Sciatic nerve (tissue), 2 donors: ENCODE data around the gene HMGB1. TPM values are rescaled to one million over a fixed set of nuclear protein-coding genes. Genes with fewer than 3 reads are reported as not detected.

Experiments used
- ATAC-seq: fragments of 200-7000 bp; cut with Tn5 transposase; one replicate; pipeline ENCODE4 v1.9.1; 2020; ENCODE audit warnings: mild to moderate bottlenecking, moderate library complexity
- DNase-seq: peaks from one replicate; pipeline ENCODE4 v3.0.0-alpha.2; 2020; ENCODE audit warnings: low spot score
- intact Hi-C: fragments of 100-400 bp; cut with DNase I; formaldehyde crosslinking; loops from one replicate; pipeline ENCODE4 v1.14.2; 2022
- total RNA-seq: library from RNA; stranded (reverse); fragmentation: NEBNext Ultra II Directional; extraction: Animal tissue kit (Norgen Biotek cat#: 25700); gene quantifications from one replicate; pipeline ENCODE4 v1.2.1, GENCODE V29; 2021
- donor health status: DM: no; HTN: no; CAD: no.
- donor health status: DM: no; HTN: no; CAD: no.

Gene HMGB1
- total RNA-seq, 1 donor from 2014 or later, result 304 TPM

DNA sequence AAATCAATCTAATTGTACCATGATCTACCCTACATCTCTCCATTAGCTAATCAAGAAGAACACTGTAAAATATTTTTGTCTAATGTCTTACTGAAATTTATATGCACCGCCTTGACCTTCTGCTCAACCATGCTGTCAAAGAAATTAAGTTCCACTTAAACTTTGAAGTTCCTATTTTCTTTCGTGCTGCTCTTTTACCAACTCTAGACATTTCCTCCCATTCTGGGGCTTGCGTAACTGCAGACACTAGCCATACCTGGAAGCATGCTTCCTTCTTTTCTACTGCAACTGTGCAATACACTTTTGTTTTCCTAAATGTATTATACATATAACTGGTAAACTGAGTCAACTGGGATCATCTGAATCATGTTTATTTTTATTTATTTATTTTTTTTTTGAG is 51.9 kb downstream of the HMGB1 start:
- intact Hi-C loops, result no loop called here
- ATAC-seq (no peak), DNase-seq (no peak)

DNA sequence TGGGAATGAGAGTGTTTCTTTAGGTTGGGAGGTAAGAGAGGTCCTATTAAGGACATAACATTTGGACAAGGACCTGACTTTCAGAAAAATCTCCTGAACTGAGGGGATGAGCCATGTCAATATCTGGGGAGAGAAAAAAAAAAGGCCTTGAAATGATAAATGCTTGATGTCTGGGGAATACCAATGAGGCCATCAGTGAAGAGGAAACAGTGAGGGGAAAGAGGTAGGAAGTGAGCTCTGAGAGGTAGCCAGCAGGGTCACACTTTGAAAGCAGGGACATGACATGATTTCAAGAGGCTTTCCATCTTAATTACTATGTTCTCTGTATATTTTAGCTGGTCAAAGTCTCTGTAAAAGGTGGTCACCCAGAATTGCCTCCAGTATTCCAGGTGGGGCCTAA is 53.4 kb downstream of the HMGB1 start:
- intact Hi-C loops, result no loop called here
- no peak for ATAC-seq

DNA sequence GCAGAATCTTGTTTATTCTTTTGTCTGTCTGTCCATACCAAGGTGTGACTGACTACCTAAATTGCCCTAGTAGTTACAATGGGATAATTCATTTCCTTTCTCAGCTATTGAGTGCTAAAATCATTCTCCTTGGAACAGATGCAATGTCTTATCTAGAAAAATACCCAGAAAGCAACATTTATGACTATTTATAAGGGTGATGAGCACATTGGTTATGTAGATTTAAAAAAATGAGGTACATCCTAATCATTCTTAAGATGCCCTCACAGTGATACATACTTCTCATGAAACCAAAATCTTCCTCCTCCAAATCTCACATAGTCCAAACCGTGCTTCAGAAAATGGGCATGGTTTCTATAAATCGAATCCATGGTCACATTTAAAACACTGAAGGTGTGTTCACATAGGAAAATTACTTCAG is 55.0 kb downstream of the HMGB1 start:
- ATAC-seq, result no peak
- DNase-seq, result no peak
- intact Hi-C loops, result no loop called here

More for the DNA sequence above, 53.4 kb downstream of the HMGB1 start:
- DNase-seq, result no peak

DNA sequence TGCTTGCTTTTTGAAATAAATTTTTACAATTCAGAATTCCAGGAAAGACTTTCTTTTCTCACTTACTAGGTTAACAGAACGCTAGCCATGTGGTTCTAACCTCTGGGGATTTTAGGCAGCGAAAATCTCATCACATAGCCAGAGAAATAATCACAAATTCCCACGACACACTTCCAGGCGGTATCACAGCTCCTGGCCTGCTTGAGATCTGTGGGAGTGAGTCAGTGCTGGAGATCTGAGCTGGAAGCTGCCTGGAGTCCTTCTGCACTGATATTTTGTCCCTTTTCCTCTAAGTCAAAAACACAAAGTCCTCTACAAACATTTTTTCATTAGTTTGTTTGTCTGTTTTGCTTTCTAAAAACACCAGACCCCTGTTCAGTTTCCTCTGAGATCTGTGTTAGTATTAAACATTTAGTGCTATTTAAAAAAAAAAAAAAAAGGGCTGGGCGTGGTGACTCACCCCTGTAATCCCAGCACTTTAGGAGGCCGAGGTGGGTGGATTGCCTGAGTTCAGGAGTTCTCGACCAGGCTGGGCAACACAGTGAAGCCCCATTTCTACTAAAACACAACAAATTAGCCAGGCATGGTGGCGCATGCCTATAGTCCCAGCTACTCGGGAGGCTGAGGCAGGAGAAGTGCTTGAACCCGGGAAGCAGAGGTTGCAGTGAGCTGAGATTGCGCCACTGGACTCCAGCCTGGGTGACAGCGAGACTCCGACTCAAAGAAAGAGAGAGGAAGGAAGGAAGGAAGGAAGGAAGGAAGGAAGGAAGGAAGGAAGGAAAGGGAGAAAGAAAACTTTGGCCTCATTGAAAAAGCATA is 55.6 kb downstream of the HMGB1 start:
- intact Hi-C loops, result no loop called here
- ATAC-seq (peak; percentile 66), DNase-seq (no peak)

DNA sequence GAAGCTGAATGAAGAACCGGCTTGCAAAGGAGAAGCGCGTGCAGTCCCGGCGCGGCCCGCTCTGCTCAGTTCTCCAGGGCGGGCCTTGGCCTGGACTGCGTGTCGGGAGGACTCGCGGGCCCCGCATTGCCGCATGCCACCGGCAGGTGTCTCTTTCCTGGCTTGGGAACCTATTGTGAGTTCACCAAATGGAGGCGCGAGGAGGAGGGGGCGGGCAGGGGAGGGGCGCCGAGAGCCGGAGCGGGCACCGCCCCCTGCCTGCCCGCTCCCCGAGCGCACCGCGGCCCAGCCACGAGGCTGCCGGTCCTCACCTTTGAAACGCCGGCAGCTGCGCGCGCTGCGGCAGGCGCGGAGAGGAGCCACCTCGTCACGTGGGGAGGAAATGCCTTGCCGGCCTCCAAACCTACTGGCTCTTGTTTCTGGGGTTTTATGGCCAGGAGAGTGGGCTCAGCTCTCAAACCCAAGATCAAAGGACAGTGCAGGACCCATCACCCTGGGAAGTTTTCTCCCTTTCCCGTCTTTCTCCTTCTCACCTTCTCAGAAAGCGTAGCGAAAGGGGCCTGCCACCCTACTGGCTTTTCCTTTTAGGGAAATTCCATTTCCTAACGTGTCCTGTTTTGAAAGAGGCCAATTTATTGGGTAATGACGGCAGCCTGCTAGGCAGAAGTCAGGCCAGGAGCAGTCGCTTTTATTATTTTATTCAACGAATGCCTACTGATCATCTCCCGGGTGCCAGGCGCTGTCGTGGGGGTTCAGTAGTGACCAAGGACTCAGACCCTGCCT is 57.2 kb downstream of the HMGB1 start:
- DNase-seq, result peak; percentile 97
- ATAC-seq, result peak; percentile 91
- intact Hi-C loops, result no loop called here

DNA sequence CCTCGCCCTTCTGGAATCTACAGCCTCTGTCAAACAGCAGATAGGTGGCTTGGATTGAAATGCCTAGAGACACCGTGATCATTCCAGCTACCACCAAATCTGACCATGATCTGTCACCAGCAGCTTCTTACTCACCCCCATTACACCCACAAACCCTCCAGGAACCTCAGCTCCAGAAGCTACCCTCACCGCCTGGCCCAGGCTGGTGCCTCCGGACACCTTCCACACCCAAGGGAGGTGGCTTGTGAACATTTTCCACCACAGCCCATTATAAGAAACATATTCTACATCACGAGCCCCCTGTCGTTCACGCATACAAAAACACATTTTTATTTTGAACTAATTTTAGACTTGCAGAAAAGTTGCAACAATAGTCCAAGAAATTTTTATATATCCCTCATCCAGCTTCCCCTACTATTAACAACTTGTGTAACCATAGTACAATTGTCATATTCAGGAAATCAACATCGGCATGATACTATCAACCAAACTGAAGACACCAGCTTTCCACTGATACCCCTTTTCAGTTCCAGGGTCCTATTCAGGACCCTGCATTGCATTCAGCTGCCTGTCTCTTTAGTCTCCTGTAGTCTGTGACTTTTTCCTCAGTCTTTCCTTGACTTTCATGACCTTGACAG is 58.8 kb downstream of the HMGB1 start:
- ATAC-seq, result no peak
- intact Hi-C loops, result no loop called here
- no peak for DNase-seq

Other genes with a start within 250 kb of the HMGB1 start
- 53.3 TPM for gene KATNAL1, start 158.4 kb downstream of the HMGB1 start, total RNA-seq
- 0.22 TPM for gene UBE2L5, start 43.4 kb downstream of the HMGB1 start, total RNA-seq
- gene USPL1, start 152.0 kb upstream of the HMGB1 start, total RNA-seq, result 24.3 TPM